ENCODE results near the gene KRTCAP2.
"Not testable (repeated sequence)": the region's sequence is repeated elsewhere in the genome, so short reads cannot be mapped to it uniquely, and the experiment has no call there.

Gene KRTCAP2

DNA sequence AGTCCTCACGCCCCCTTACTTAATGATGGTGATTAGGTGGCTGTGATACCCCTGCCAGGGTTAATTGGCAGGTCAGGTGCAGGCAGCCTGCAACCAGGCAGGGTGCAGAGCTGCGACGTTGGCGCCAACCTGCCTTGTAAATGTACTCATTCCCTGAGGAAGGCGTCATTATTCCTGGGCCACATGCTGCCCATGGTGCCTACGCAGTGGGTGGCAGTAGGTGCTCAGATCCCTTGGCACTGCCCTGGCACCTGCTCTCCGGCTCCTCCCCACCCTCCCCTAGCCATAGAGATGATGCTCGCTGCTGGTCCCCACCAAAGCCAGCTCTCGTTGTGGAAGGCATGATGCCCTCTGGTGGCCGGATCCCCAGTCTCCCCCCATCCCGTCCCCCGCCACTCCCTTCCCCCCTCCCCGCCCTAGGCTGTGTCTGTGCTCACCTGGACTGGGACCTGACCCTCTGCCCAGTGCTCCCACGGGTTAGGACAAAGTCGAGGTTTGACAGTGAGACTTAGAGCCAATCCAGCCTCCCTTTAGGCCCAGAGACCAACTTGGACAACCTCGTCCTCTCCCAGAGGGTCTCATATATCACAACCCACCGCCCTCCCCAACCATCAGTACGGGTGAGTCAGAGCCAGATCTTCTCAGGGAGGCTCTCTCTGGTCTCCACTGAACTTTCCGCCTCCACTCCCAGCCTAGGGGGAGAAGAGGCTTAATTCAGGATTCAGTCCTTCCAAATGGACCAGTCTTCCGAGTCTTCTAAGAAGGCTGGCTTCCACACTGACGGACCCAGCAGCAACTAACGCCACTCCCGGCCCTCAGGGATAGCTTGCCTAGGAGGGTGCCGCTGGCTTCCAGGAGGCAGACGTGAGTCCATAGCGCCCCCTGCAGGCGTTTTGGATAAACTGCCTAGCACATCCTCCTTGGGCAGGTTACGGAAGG lies 5.7 kb downstream of the KRTCAP2 start:
- peak; percentile 88 for DNase-seq

- no peak for DNase-seq
Measured at GRCh38 chr1:155166471-155167165, 6.5 kb downstream of the KRTCAP2 start.

DNA sequence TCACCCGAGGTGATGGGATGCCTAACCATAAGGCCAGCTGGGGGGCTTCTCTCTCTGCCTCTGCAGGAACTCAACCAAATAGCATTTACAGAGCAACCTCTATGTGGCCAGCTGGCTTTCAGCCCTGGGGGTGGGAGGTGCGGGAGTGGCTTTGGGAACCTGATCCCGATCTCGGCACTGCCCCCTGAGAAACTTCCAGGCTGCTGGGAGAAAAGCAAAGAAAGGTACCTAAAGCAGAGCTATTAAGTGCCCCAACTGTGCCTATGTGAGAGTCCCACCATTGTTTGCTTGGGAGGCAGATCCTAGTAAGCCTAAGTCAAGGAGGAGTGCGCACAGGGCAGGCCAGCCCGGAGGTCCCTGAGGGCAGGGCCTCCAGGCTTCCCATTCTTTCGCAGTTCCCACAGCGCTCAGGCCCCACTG lies 7.0 kb downstream of the KRTCAP2 start:
- no peak for DNase-seq

GRCh38 chr1:155164625-155165024 lies 8.5 kb downstream of the KRTCAP2 start:
- not testable (repeated sequence) for DNase-seq

- not testable (repeated sequence) for DNase-seq
Measured at GRCh38 chr1:155163785-155164184, 9.3 kb downstream of the KRTCAP2 start.

DNA sequence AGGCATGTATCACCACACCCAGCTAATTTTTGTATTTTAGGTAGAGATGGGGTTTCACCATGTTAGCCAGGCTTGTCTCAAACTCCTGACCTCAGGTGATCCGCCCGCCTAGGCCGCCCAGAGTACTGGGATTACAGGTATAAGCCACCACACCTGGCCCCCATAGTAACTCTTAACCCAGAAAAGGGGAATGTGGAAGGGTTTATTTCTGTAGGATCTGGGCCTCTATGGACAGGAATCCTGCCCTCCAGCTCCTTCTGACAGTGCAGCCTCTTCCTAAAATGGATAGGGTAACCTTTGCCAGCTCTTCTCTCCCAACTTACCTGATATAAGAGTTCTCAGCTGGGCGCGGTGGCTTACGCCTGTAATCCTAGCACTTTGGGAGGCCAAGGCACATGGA lies 10.5 kb downstream of the KRTCAP2 start:
- not testable (repeated sequence) for DNase-seq

DNA sequence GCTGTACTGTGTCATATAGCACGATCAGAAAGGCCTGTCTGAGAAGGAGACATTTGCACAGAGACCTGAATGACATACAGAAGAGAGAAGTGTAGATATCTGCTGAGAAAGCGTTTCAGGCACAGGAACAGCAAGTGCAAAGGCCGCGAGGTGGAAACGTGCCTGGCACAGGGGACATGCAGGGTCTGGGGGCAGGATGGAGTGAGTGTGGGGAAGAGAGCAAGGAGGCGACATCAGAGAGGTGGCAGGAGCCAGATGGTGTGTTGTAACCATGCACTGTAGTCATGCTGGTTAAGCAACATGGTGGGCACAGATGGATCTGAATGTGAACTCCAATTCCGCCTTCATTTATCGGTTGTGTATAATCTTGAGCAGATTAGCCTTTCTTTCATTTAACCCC lies 13.0 kb downstream of the KRTCAP2 start:
- DNase-seq = no peak

DNA sequence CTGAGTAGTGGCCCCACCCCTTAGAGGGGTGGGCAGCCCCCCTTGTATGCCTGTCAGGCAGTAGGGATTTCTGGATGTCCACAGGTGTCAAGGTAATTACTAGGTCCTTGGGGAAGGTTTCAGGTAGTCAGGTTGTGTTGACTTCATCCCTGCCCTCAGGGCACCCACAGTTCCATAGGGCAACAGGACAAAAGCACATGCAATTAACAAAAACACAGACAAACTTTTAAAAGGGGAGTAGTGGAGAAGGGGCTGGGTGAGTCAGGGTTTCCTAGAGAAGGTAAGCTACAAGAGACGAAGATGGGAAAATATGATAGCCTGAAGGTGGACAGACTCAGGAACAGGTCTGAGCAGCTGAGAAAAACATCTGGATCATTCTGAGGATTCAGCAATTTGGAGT lies 14.1 kb downstream of the KRTCAP2 start:
- DNase-seq = no peak

- DNase-seq = not testable (repeated sequence)
Measured at GRCh38 chr1:155155996-155156643, 17.0 kb downstream of the KRTCAP2 start.

DNA sequence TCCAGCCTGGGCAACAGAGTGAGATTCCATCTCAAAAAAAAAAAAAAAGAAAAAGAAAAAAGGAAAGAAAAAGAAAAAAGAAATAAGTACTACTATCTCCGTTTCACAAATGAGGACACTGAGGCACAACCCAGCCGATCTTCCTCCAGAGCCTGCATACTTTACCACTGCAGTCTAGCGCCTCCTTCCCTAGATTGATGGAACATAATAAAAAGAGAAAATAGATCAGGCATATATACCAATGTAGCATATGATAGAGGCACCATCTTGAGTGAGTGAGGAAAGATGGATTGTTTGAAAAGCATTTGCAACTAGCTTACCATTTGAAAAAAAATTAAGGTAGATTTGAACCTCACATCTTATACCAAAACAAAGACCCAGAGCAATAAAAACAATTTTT lies 27.6 kb downstream of the KRTCAP2 start:
- no peak for DNase-seq

DNA sequence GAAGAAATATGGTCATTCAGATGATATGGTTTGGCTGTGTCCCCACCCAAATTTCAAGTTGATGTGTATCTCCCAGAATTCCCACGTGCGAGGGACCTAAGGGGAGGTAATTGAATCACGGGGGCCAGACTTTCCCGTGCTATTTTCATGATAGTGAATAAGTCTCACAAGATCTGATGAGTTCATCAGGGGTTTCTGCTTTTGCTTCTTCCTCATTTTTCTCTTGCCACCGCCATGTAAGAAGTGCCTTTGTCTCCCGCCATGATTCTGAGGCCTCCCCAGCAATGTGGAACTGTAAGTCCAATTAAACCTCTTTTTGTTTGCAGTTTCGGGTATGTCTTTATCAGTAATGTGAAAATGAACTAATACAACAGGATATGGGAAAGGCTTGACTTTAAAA lies 31.4 kb downstream of the KRTCAP2 start:
- no peak for DNase-seq

GRCh38 chr1:155140630-155140953 lies 32.5 kb downstream of the KRTCAP2 start:
- no peak for DNase-seq

DNA sequence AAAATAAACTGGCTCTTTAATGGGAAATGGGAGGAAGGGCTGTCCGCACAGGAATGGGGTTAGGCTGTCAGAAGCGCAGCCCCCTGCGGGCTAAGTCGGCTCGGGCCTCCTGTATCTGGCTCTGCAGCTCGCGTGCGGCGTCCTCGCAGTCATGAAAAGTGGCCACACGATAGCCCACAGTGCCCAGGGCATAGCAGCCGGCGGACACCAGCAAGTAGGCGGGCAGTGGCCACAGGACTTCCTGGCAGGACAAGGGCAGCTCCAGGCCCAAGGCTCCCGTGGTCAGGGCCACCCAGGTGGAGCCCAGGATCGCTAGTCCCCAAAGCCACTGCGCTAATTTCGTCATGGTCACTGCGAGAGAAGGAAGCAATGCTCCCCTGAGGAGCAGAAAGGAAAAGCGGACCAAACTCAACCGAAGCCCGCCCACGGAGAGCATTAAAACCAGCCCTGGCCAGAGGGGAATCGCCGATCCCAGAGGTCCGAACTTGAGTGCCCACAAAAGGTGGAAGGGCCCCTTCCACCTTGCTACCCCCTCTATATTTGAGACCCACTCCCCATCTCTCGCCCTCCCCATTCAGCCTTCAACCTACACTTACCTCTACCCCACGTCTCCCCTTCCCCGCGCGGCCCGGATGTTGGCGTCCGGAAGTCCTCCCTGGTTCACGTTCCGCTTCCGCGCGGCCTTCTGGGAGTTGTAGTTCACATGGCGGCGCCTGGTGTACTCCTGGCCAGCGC lies 33.0 kb downstream of the KRTCAP2 start, which contains the start of gene DPM3:
Gene DPM3, minus strand, starts transcription at position 637 of the 735 bp plus-strand sequence. Its CDS starts 291 bp downstream, at position 346.
- DNase-seq = peak; percentile 90

GRCh38 chr1:155137154-155137949 lies 35.8 kb downstream of the KRTCAP2 start:
- no peak for DNase-seq

DNA sequence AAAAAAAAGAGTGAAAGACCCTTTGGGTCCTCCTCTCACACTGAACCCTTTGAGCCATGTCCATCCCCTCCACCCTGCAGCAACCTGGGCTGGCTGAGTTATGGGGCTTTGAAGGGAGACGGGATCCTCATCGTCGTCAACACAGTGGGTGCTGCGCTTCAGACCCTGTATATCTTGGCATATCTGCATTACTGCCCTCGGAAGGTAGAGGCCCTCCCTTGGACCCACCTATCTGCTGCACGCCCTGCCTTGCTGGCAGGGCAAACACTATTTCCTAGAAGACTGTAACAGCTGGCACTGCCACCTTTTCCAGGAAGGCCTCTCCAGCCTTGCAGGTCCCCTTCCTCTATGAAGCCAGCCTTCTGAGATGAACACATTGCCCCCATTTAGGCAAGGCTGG lies 36.4 kb downstream of the KRTCAP2 start:
- no peak for DNase-seq

DNA sequence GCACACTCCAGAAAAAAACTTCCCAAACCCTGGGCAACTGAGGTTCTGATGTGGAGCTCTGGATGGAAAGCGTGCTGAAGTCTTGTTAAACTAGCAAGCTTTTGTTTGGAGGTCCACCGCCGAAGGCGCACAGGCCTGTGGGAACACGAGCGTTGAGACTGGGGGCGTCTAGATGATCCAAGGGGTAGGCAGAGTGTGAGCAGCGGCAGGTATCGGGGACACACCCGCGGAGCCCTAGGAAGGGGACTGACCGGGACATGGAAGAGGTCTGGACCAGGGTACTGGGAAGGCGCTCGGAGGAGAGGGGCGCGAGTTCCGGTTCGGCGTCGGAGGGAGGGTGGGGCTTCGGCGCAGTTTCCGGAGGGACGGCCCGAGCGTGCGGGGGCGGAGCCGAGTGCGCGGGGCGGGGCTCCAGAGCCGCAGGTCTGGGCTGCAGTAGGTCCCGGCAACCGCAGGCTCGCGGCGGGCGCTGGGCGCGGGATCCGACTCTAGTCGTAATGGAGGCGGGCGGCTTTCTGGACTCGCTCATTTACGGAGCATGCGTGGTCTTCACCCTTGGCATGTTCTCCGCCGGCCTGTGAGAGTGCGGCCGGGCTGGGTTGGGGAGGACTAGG lies 37.6 kb downstream of the KRTCAP2 start, which contains the start of gene SLC50A1:
Gene SLC50A1, plus strand, starts transcription at position 438 of the 614 bp plus-strand sequence. Its CDS starts 60 bp downstream, at position 498.
- DNase-seq = peak; percentile 93

DNA sequence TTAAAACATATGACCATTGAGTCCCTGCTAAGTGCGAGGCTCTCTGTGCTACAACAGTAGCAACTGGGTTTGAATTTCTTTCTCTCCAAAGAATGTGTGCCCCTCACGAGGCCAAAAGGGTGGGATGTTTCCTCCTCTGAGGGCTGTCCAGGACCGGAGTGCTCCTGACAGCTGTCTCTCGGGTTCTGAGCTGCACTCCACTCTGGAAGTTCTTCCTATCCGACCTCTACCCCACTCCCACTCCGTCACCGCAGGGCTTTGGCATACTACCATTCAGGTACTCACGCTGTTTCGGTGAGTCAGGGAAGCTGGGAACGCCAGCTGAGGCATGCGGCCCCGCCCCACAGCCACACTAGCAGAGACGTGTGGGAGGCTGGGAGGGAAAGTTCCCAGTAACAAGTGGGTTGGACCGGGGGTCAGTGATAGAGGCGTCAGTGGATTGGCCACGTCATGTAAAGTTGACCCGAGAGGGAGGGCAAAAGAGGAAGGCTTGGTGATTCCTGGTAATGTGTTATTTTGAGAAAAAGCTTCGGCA lies 38.2 kb downstream of the KRTCAP2 start:
- DNase-seq = peak; percentile 85

DNA sequence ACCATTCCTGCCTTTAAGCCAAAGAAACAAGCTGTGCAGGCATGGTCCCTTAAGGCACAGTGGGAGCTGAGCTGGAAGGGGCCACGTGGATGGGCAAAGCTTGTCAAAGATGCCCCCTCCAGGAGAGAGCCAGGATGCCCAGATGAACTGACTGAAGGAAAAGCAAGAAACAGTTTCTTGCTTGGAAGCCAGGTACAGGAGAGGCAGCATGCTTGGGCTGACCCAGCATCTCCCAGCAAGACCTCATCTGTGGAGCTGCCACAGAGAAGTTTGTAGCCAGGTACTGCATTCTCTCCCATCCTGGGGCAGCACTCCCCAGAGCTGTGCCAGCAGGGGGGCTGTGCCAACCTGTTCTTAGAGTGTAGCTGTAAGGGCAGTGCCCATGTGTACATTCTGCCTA lies 38.8 kb downstream of the KRTCAP2 start:
- no peak for DNase-seq

GRCh38 chr1:155133799-155134281 lies 39.3 kb downstream of the KRTCAP2 start:
- no peak for DNase-seq

DNA sequence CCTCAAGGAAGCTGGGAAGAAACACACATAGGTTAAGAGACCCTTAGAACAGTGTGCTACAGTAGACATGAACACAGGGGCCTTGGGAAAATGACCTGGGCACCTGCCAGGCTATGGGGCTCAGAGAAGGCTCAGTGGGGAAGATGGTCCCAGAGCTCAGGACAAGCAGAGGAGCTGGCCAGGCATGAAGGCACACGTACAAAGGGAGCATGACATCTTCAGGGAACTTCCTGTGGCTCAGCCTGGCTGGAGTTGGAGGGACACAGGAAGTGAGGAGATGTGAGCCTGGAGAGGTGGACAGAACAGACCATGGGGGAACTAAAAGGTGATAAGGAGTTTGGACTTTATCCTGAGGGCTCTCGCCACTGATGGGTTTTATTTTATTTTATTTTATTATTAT lies 41.2 kb downstream of the KRTCAP2 start:
- no peak for DNase-seq

- DNase-seq = no peak
Measured at GRCh38 chr1:155131285-155131684, 41.8 kb downstream of the KRTCAP2 start.

All from stimulated activated CD4-positive, alpha-beta T cell treated with anti-CD3 and anti-CD28 coated beads, Interleukin-4, amount 100 ng/mL, for 24 hours (primary cell).